Loucy (cell line): ENCODE measurements around the gene PARP15.

Experiments used
- H2AFZ ChIP-seq: fragments of 200-600 bp; sonication (generic); 2 replicates; pipeline ENCODE4 v1.6.0; 2016; ENCODE audit warnings: antibody characterized with exemption, mild to moderate bottlenecking, low read length, moderate library complexity
- H3F3A ChIP-seq: fragments of 200-600 bp; 2 replicates; pipeline ENCODE4 v1.6.0; 2016; ENCODE audit warnings: antibody characterized with exemption, low read depth, mild to moderate bottlenecking
- H3K27me3 ChIP-seq: fragments of 200-600 bp; sonication (generic); 2 replicates; pipeline ENCODE4 v1.6.1; 2014; ENCODE audit warnings: low read length, mild to moderate bottlenecking; ENCODE audit not compliant: insufficient read depth, poor library complexity, severe bottlenecking
- H3K36me3 ChIP-seq: fragments of 200-600 bp; sonication (generic); 2 replicates; pipeline ENCODE4 v1.6.1; 2016; ENCODE audit warnings: low read length; ENCODE audit not compliant: insufficient read depth
- H3K4me1 ChIP-seq: fragments of 200-600 bp; sonication (generic); 2 replicates; pipeline ENCODE4 v1.5.1; 2014; ENCODE audit warnings: low read length, mild to moderate bottlenecking; ENCODE audit not compliant: insufficient read depth, poor library complexity, severe bottlenecking
- H3K4me2 ChIP-seq: fragments of 200-600 bp; sonication (generic); 2 replicates; pipeline ENCODE4 v1.6.0; 2014; ENCODE audit warnings: antibody characterized with exemption, low read length, low read depth, mild to moderate bottlenecking; ENCODE audit not compliant: poor library complexity, severe bottlenecking
- H3K4me3 ChIP-seq: fragments of 200-600 bp; sonication (generic); 2 replicates; pipeline ENCODE4 v1.5.1; 2014; ENCODE audit warnings: low read length, mild to moderate bottlenecking, mixed read lengths; ENCODE audit not compliant: poor library complexity, severe bottlenecking
- H3K79me2 ChIP-seq: fragments of 200-600 bp; sonication (generic); 2 replicates; pipeline ENCODE4 v1.6.1; 2014; ENCODE audit warnings: low read length; ENCODE audit not compliant: insufficient read depth
- H3K9ac ChIP-seq: fragments of 200-600 bp; sonication (generic); 2 replicates; pipeline ENCODE4 v1.6.0; 2014; ENCODE audit warnings: mild to moderate bottlenecking, low read depth, low read length, moderate library complexity; ENCODE audit not compliant: poor library complexity, severe bottlenecking
- H3K9me2 ChIP-seq: fragments of 200-600 bp; sonication (generic); replicated peaks from 2 replicates; pipeline ENCODE4 v1.6.1; 2016; ENCODE audit warnings: low read depth, low read length, mixed read lengths
- H3K9me3 ChIP-seq: fragments of 200-600 bp; sonication (generic); 2 replicates; pipeline ENCODE4 v1.6.1; 2014; ENCODE audit warnings: mild to moderate bottlenecking, antibody characterized with exemption, low read length, low read depth; ENCODE audit not compliant: insufficient read depth
- H4K20me1 ChIP-seq: fragments of 200-600 bp; sonication (generic); 2 replicates; pipeline ENCODE4 v1.6.0; 2014; ENCODE audit warnings: antibody characterized with exemption, low read length, mild to moderate bottlenecking; ENCODE audit not compliant: insufficient read depth, poor library complexity, severe bottlenecking
- EZH2phosphoT487 ChIP-seq: fragments of 200-600 bp; IDR thresholded peaks from 2 replicates; pipeline ENCODE4 v1.6.1; 2018; ENCODE audit warnings: antibody characterized with exemption, mild to moderate bottlenecking, moderate library complexity, borderline replicate concordance
- TF ChIP-seq, protein P1 (sequence below): fragments of 200-600 bp; sonication (generic); conservative IDR thresholded peaks from 2 replicates; pipeline ENCODE4 v1.5.1; 2014; ENCODE audit warnings: mild to moderate bottlenecking, antibody characterized with exemption, low read length

Gene PARP15

DNA sequence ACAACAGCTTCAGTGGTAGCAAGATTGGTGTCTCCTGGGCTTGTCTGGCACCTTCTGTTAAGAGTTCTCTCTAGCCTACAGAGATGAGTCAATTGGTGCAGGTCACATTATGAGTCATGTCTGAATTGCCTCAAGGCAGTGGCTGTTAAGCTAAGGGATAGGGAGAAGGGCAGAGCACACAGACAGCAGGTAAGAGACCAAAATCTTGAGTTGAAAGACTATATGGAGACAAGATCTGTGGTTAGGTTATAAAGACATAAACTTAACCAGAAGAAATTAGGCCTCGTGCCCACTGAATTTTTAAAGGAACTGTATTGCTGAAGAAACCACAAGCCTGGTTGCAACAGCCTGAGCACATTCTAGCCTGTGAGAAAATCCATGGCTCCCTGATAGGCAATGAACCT is 43.5 kb upstream of the PARP15 start:
- Histone ChIP-seq H2AFZ (no peak overlapping the region), H3K4me3 (no peak overlapping the region), H3K9me2 (no peaks in the 10 kb centered on the region), H3F3A (0 out of 2 replicates have a peak, but pooled peaks cover 2% of the 10 kb centered on the region), H3K36me3 (no peaks in the 10 kb centered on the region), H3K4me1 (peaks cover 12% of the 10 kb centered on the region), H3K4me2 (no peak overlapping the region), H3K9me3 (no peaks in the 10 kb centered on the region), H3K79me2 (no peaks in the 10 kb centered on the region), H3K27me3 (no peaks in the 10 kb centered on the region), H4K20me1 (peaks cover 2% of the 10 kb centered on the region), H3K9ac (no peak overlapping the region)
- TF ChIP-seq, protein P1, sequence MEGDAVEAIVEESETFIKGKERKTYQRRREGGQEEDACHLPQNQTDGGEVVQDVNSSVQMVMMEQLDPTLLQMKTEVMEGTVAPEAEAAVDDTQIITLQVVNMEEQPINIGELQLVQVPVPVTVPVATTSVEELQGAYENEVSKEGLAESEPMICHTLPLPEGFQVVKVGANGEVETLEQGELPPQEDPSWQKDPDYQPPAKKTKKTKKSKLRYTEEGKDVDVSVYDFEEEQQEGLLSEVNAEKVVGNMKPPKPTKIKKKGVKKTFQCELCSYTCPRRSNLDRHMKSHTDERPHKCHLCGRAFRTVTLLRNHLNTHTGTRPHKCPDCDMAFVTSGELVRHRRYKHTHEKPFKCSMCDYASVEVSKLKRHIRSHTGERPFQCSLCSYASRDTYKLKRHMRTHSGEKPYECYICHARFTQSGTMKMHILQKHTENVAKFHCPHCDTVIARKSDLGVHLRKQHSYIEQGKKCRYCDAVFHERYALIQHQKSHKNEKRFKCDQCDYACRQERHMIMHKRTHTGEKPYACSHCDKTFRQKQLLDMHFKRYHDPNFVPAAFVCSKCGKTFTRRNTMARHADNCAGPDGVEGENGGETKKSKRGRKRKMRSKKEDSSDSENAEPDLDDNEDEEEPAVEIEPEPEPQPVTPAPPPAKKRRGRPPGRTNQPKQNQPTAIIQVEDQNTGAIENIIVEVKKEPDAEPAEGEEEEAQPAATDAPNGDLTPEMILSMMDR: no peak
- no peak for TF ChIP-seq EZH2phosphoT487

DNA sequence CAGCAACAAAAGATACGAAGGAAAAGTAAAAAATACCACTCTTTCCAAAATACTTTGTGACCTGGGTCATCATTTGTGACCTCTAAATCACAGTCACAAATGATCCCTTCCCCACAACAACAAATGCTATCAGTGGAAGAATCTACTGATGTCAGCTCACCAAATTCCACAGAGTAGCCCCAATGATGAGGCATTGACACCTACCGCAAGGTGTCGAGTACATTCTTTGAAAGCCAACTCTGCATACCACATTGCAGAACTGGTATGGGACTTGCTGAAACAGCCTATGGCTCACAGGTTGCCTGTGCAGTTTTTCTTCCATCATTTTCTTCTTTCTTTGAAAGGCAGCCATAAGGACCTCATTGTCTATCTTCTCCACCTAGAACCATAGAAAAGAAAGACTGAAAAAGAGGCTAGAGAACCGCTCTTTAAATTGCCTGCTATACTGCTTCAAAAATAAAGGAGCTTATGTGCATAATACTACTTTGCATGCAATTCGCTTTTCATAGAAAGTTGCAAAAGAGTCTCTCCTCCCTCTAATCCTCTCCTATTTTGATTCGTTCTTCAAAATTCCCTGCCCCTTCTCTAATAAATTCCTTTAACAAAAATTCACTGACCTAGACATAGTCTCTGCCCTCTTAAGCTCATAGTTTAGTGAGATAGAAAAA is 41.4 kb upstream of the PARP15 start:
- Histone ChIP-seq H3K36me3 (no peaks in the 10 kb centered on the region), H3F3A (0 out of 2 replicates have a peak, but pooled peaks cover 2% of the 10 kb centered on the region), H3K9me2 (no peaks in the 10 kb centered on the region), H3K4me3 (no peak overlapping the region), H3K27me3 (no peaks in the 10 kb centered on the region), H3K4me1 (peaks cover 12% of the 10 kb centered on the region), H4K20me1 (peaks cover 2% of the 10 kb centered on the region), H3K9me3 (no peaks in the 10 kb centered on the region), H2AFZ (no peak overlapping the region), H3K9ac (no peak overlapping the region), H3K4me2 (no peak overlapping the region), H3K79me2 (no peaks in the 10 kb centered on the region)
- TF ChIP-seq, protein P1: no peak
- no peak for TF ChIP-seq EZH2phosphoT487

DNA sequence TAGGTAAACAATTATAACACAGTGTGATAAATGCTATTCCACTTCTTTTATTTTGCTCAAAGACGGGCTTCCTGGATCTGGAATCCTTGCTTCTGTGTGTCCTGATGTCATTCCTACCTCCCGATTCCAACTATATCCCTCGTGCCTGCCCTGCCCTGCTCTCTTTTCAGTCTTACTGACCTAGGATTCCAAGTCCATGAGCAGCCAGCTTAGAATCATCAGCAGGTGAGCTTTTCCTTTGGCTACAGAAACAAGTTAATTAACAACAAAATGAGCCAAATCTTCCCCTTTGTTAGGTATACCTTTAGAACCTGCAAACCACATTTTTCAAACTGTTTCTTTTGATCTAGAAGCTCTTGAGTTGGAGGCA is 40.8 kb upstream of the PARP15 start:
- Histone ChIP-seq H4K20me1 (peaks cover 2% of the 10 kb centered on the region), H3K9me3 (no peaks in the 10 kb centered on the region), H3K4me2 (no peak overlapping the region), H3K9me2 (no peaks in the 10 kb centered on the region), H3K79me2 (no peaks in the 10 kb centered on the region), H3F3A (0 out of 2 replicates have a peak, but pooled peaks cover 2% of the 10 kb centered on the region), H3K9ac (no peak overlapping the region), H3K36me3 (no peaks in the 10 kb centered on the region), H2AFZ (no peak overlapping the region), H3K27me3 (no peaks in the 10 kb centered on the region), H3K4me3 (no peak overlapping the region), H3K4me1 (peaks cover 12% of the 10 kb centered on the region)
- no peak for TF ChIP-seq EZH2phosphoT487
- TF ChIP-seq, protein P1: no peak
